K562 treated with DMSO at 1 percent for 48 hours (cell line): Measurements from ENCODE around the gene FAM156A. TPM values are rescaled to one million over a fixed set of nuclear protein-coding genes. Genes with fewer than 3 reads are reported as not detected.

ENCODE experiments used
- total RNA-seq: library from RNA; unstranded; fragments of 300-600 nt; gene quantifications from 2 replicates; pipeline ENCODE4 v1.2.3, GENCODE V29; 2022; ENCODE audit warnings: low replicate concordance; ENCODE audit errors: extremely low read depth

FAM156A gene
- not detected in 2 replicates for total RNA-seq

GRCh38 chrX:52958113-52958959 is at the start of gene FAM156A:
Gene FAM156A (minus strand): TSS chrX:52958518. CDS start chrX:52948588, 9,930 bp downstream.

Other genes with a start within 250 kb of the FAM156A start
- not detected in 2 replicates for gene SSX2B, start 207.3 kb downstream of the FAM156A start, total RNA-seq
- gene SPANXN5, start 161.1 kb downstream of the FAM156A start, total RNA-seq: not detected in 2 replicates
- not detected in 2 replicates for gene XAGE5, start 147.2 kb downstream of the FAM156A start, total RNA-seq
- gene XAGE3, start 90.4 kb downstream of the FAM156A start, total RNA-seq: not detected in 2 replicates
- not detected in 2 replicates for gene FAM156B, start 61.2 kb downstream of the FAM156A start, total RNA-seq
- not detected in 2 replicates for gene GPR173, start 90.3 kb upstream of the FAM156A start, total RNA-seq
- not detected in 2 replicates for gene TSPYL2, start 123.8 kb upstream of the FAM156A start, total RNA-seq
- not detected in 2 replicates for gene KANTR, start 135.6 kb upstream of the FAM156A start, total RNA-seq